SK-N-SH (cell line): Measurements from ENCODE around the gene ABCC3. TPM values are rescaled to one million over a fixed set of nuclear protein-coding genes. Genes with fewer than 3 reads are reported as not detected.

Source experiments
- CTCF ChIA-PET: fragments of 300-600, 350-600 bp; formaldehyde crosslinking; extraction: SDS; loops from one replicate; lab custom pipeline; 2021; lab: Yijun Ruan, JAX
- POLR2A ChIA-PET: fragments of 350-600 bp; sonication (Branson Sonifier 250); formaldehyde crosslinking; extraction: SDS; loops from one replicate; lab custom pipeline; 2020; ENCODE audit warnings: antibody characterized with exemption, inconsistent platforms; lab: Yijun Ruan, JAX
- DNase-seq: peaks from one replicate; pipeline ENCODE4 v3.0.0; 2012
- H2AFZ ChIP-seq: fragments of 200-600 bp; sonication (generic); 2 replicates; pipeline ENCODE4 v1.8.1; 2016; ENCODE audit warnings: antibody characterized with exemption, mild to moderate bottlenecking, low read depth
- H3F3A ChIP-seq: fragments of 200-600 bp; sonication (generic); replicated peaks from 2 replicates; pipeline ENCODE3; 2016; ENCODE audit warnings: antibody characterized with exemption, mild to moderate bottlenecking; ENCODE audit not compliant: insufficient read depth
- H3K27ac ChIP-seq, 2 experiments: fragments of 200-500 bp in 1 of 2; fragments of 200-600 bp in 1 of 2; sonication (Bioruptor generic) in 1 of 2; sonication (generic), shearing (Covaris generic) in 1 of 2; 2 replicates each; pipeline versions ENCODE4 v1.5.1 to v1.6.1; 2014 to 2016; ENCODE audit warnings: low read depth in 2 of 2, inconsistent platforms in 1 of 2, low read length in 1 of 2, mild to moderate bottlenecking in 1 of 2, mixed read lengths in 1 of 2
- H3K27me3 ChIP-seq: fragments of 200-600 bp; sonication (generic), shearing (Covaris generic); 2 replicates; pipeline ENCODE4 v1.6.1; 2016; ENCODE audit warnings: mixed run types; ENCODE audit not compliant: insufficient read depth
- H3K36me3 ChIP-seq, 2 experiments: fragments of 200-500 bp in 1 of 2; fragments of 200-600 bp in 1 of 2; sonication (Bioruptor generic) in 1 of 2; sonication (generic) in 1 of 2; replicated peaks in 1 of 2; 2 replicates each; pipeline versions ENCODE3 to v1.5.1; 2014 to 2016; ENCODE audit warnings: low read length in 1 of 2, mild to moderate bottlenecking in 1 of 2; ENCODE audit not compliant: insufficient read depth in 2 of 2, control insufficient read depth in 1 of 2
- H3K4me1 ChIP-seq, 2 experiments: fragments of 200-500 bp in 1 of 2; fragments of 200-600 bp in 1 of 2; sonication (Bioruptor generic) in 1 of 2; sonication (generic), shearing (Covaris generic) in 1 of 2; 2 replicates each; pipeline versions ENCODE4 v1.5.1 to v1.6.1; 2014 to 2016; ENCODE audit warnings: low read depth in 1 of 2, low read length in 1 of 2, mixed run types in 1 of 2; ENCODE audit not compliant: insufficient read depth in 2 of 2, control insufficient read depth in 1 of 2
- H3K4me2 ChIP-seq: fragments of 200-600 bp; sonication (generic), shearing (Covaris generic); 2 replicates; pipeline ENCODE4 v1.6.1; 2017; ENCODE audit warnings: mixed run types
- H3K4me3 ChIP-seq, 2 experiments: fragments of 200-500 bp in 1 of 2; fragments of 200-600 bp in 1 of 2; sonication (Bioruptor generic) in 1 of 2; sonication (generic), shearing (Covaris generic) in 1 of 2; 2 replicates each; pipeline versions ENCODE4 v1.5.1 to v1.8.1; 2014 to 2016; ENCODE audit warnings: low read depth in 2 of 2, inconsistent platforms in 1 of 2, low read length in 1 of 2, mild to moderate bottlenecking in 1 of 2, mixed read lengths in 1 of 2, moderate library complexity in 1 of 2
- H3K79me2 ChIP-seq: fragments of 200-600 bp; sonication (generic); 2 replicates; pipeline ENCODE4 v1.8.1; 2017; ENCODE audit warnings: mild to moderate bottlenecking; ENCODE audit not compliant: insufficient read depth
- H3K9ac ChIP-seq: fragments of 200-600 bp; sonication (generic); 2 replicates; pipeline ENCODE4 v1.6.1; 2017; ENCODE audit warnings: mixed run types
- H3K9me2 ChIP-seq: fragments of 200-600 bp; sonication (generic); 2 replicates; pipeline ENCODE4 v1.6.1; 2017; ENCODE audit warnings: mixed run types
- H3K9me3 ChIP-seq: fragments of 200-600 bp; sonication (generic); 2 replicates; pipeline ENCODE4 v1.6.1; 2017; ENCODE audit warnings: mixed run types, mild to moderate bottlenecking, moderate library complexity
- H4K20me1 ChIP-seq: fragments of 200-600 bp; sonication (generic); 2 replicates; pipeline ENCODE4 v1.6.1; 2017; ENCODE audit warnings: mild to moderate bottlenecking, mixed run types; ENCODE audit not compliant: insufficient read depth
- CTCF ChIP-seq: fragments of 200-600 bp; sonication (generic); IDR thresholded peaks from 2 replicates; pipeline ENCODE4 v1.6.1; 2017; ENCODE audit warnings: antibody characterized with exemption, mild to moderate bottlenecking, moderate library complexity
- EP300 ChIP-seq, 2 experiments: IDR thresholded peaks; 2 replicates each; pipeline versions ENCODE4 v1.4.0 to v1.6.1; 2012; ENCODE audit warnings: borderline replicate concordance in 1 of 2, low read depth in 1 of 2, low read length in 1 of 2
- GABPA ChIP-seq: IDR thresholded peaks from 2 replicates; pipeline ENCODE4 v1.4.0; 2012; ENCODE audit warnings: low read depth, mild to moderate bottlenecking
- GATA2 ChIP-seq: sonication (generic); formaldehyde crosslinking; IDR thresholded peaks from 2 replicates; pipeline ENCODE4 v1.5.0; 2020; ENCODE audit warnings: mild to moderate bottlenecking, missing genetic modification reagents
- MAX ChIP-seq: IDR thresholded peaks from 2 replicates; pipeline ENCODE4 v1.4.0; 2012; ENCODE audit warnings: low read depth
- MXI1 ChIP-seq: IDR thresholded peaks from 2 replicates; pipeline ENCODE4 v1.6.1; 2012; ENCODE audit warnings: mild to moderate bottlenecking, low read depth, low read length, improper control_type of control experiment
- NRF1 ChIP-seq: IDR thresholded peaks from 2 replicates; pipeline ENCODE4 v1.6.1; 2012; ENCODE audit warnings: low read depth, mild to moderate bottlenecking, low read length
- PBX3 ChIP-seq: IDR thresholded peaks from 2 replicates; pipeline ENCODE4; 2012
- RAD21 ChIP-seq: IDR thresholded peaks from 2 replicates; pipeline ENCODE4 v1.6.1; 2012; ENCODE audit warnings: mild to moderate bottlenecking, low read length
- RFX5 ChIP-seq: IDR thresholded peaks from 2 replicates; pipeline ENCODE4 v1.6.1; 2012; ENCODE audit warnings: mild to moderate bottlenecking, improper control_type of control experiment, low read length
- RXRA ChIP-seq: IDR thresholded peaks from 2 replicates; pipeline ENCODE4 v1.4.0; 2012; ENCODE audit warnings: low read depth, mild to moderate bottlenecking, borderline replicate concordance
- SIN3A ChIP-seq: IDR thresholded peaks from 2 replicates; pipeline ENCODE4 v1.6.1; 2012; ENCODE audit warnings: low read depth, mild to moderate bottlenecking, low read length, moderate library complexity, borderline replicate concordance
- SMC3 ChIP-seq: IDR thresholded peaks from 2 replicates; pipeline ENCODE4 v1.6.1; 2012; ENCODE audit warnings: low read depth, low read length, improper control_type of control experiment
- TAF1 ChIP-seq: IDR thresholded peaks from 2 replicates; pipeline ENCODE4 v1.6.1; 2012; ENCODE audit warnings: low read depth, mild to moderate bottlenecking, low read length, moderate library complexity, borderline replicate concordance
- TEAD4 ChIP-seq: IDR thresholded peaks from 2 replicates; pipeline ENCODE4 v1.4.0; 2012; ENCODE audit warnings: mild to moderate bottlenecking, borderline replicate concordance; ENCODE audit not compliant: insufficient read depth
- USF1 ChIP-seq: IDR thresholded peaks from 2 replicates; pipeline ENCODE4 v1.4.0; 2012; ENCODE audit warnings: low read depth, borderline replicate concordance
- USF2 ChIP-seq: fragments of 150-350 bp; IDR thresholded peaks from 2 replicates; pipeline ENCODE4 v1.6.1; 2017; ENCODE audit warnings: antibody characterized with exemption, low read length, low read depth, borderline replicate concordance
- ZBTB33 ChIP-seq: IDR thresholded peaks from 2 replicates; pipeline ENCODE4 v1.4.0; 2012; ENCODE audit warnings: low read depth, borderline replicate concordance
- WGBS: methylation state at CpG from one replicate; pipeline ENCODE4 v1.1.6; 2017; ENCODE audit warnings: low lambda C conversion rate; 5-methylcytosine and 5-hydroxymethylcytosine counted together
- polyA plus RNA-seq, 3 experiments: library from polyadenylated mRNA; depleted of rRNA; stranded (reverse); fragments of >200 nt; gene quantifications; 2 replicates each; pipeline ENCODE4 v1.2.3, GENCODE V29; 2012

ABCC3 gene
- polyA plus RNA-seq, 1 of the 3 experiments (the other 2 are of a cell fraction): 185 TPM

- peak; percentile 85 for DNase-seq
- Histone ChIP-seq H3K9me2 (no peaks in the 10 kb centered on the region), H4K20me1 (no peaks in the 10 kb centered on the region; the same call in 1 of the 2 replicates), H3K27ac (no peak overlapping the region; a peak in 1 of 4 replicates), H3K4me1 (peaks cover 42 to 51% of the 10 kb centered on the region in 2 experiments; a peak in 3 of 4 replicates), H3K9me3 (no peaks in the 10 kb centered on the region), H3K36me3 (no peaks in the 10 kb centered on the region), H3K9ac (peak overlapping the region; percentile 79), H3F3A (peaks cover 46% of the 10 kb centered on the region), H3K79me2 (peaks cover 40% of the 10 kb centered on the region), H3K4me2 (peak overlapping the region; percentile 94), H3K4me3 (peak overlapping the region; percentile 72 to 73), H3K27me3 (no peaks in the 10 kb centered on the region), H2AFZ (peak overlapping the region; percentile 78; the same call in 1 of the 2 replicates)
- ChIA-PET CTCF (interaction anchor here (0.5 to 21.7 kb wide), 12 partner anchors 8 to 804 kb away, joined by 3 to 799 read pairs (median 6); partner anchors contain the start of genes RSAD1 and SPATA20), POLR2A (no interaction called here)
- WGBS: 8% methylated on average over 36 of the region's 52 CpGs
- no peak for TF ChIP-seq ZBTB33
- TF ChIP-seq RFX5: no peak
- TF ChIP-seq MAX: 0 out of 2 replicates have a peak, but pooled peaks have one; percentile 42
- 0 out of 2 replicates have a peak, but pooled peaks have one; percentile 6 for TF ChIP-seq SMC3
- TF ChIP-seq RAD21: no peak
- no peak for TF ChIP-seq TAF1
- TF ChIP-seq SIN3A: peak; percentile 2; the same call in 1 of the 2 replicates
- TF ChIP-seq CTCF: peak; percentile 26; the same call in 1 of the 2 replicates
These were observed 442 bp downstream of the ABCC3 start for GRCh38 chr17:50634915-50635731.

- no peak overlapping the region; a peak in 1 of 4 replicates for H3K27ac ChIP-seq
- no peaks in the 10 kb centered on the region for H3K36me3 ChIP-seq
- CTCF ChIA-PET: interaction anchor here (1.4 to 21.7 kb wide), 8 partner anchors 9 to 157 kb away, joined by 3 to 799 read pairs (median 49); partner anchors contain the start of genes RSAD1 and SPATA20
- H3K9ac ChIP-seq: peak overlapping the region; percentile 79
- no peak overlapping the region for H2AFZ ChIP-seq
- H3F3A ChIP-seq: peaks cover 44% of the 10 kb centered on the region
- no peaks in the 10 kb centered on the region for H3K9me2 ChIP-seq
- H3K4me1 ChIP-seq: peaks cover 46 to 57% of the 10 kb centered on the region in 2 experiments; a peak in 3 of 4 replicates
- 66% methylated on average over 3 of the region's 3 CpGs for WGBS
- no peaks in the 10 kb centered on the region; the same call in 1 of the 2 replicates for H4K20me1 ChIP-seq
- POLR2A ChIA-PET: no interaction called here
- no peaks in the 10 kb centered on the region for H3K9me3 ChIP-seq
- H3K79me2 ChIP-seq: peaks cover 46% of the 10 kb centered on the region
- DNase-seq: no peak
- no peaks in the 10 kb centered on the region for H3K27me3 ChIP-seq
- H3K4me2 ChIP-seq: peak overlapping the region; percentile 94
- peak overlapping the region; percentile 72 to 73; a peak in 3 of 4 replicates for H3K4me3 ChIP-seq
- TF ChIP-seq TEAD4 (no peak), RXRA (no peak), MXI1 (no peak), SIN3A (no peak), PBX3 (no peak), EP300 (IDR thresholded peaks at IDR 0.05; ENCODE audit: borderline replicate concordance in 1 of 2, low read depth in 1 of 2, low read length in 1 of 2) (no peak), GABPA (no peak), USF1 (no peak), NRF1 (no peak), USF2 (no peak), GATA2 (CRISPR knock-in tag) (no peak)
These were observed 976 bp downstream of the ABCC3 start for GRCh38 chr17:50635732-50635981.
